Measurements from ENCODE around the gene SNED1.

SNED1 gene

GRCh38 chr2:241091201-241091600, 92.8 kb downstream of the SNED1 start:
- TF ChIP-seq CTCF (conservative IDR thresholded peaks at IDR 0.05), result no peak
- H3K27ac ChIP-seq, result peak overlapping the region; percentile 99

GRCh38 chr2:241091734-241092445, 93.5 kb downstream of the SNED1 start:
- no peak for TF ChIP-seq CTCF (conservative IDR thresholded peaks at IDR 0.05)
- H3K27ac ChIP-seq, result peak overlapping the region; percentile 99

GRCh38 chr2:241092677-241093076, 94.3 kb downstream of the SNED1 start:
- TF ChIP-seq CTCF (conservative IDR thresholded peaks at IDR 0.05), result no peak
- H3K27ac ChIP-seq, result peak overlapping the region; percentile 99

GRCh38 chr2:241093133-241093781, 94.8 kb downstream of the SNED1 start:
- peak overlapping the region; percentile 99 for H3K27ac ChIP-seq

GRCh38 chr2:241094172-241094571, 95.8 kb downstream of the SNED1 start:
- peak overlapping the region; percentile 99 for H3K27ac ChIP-seq
- TF ChIP-seq CTCF (conservative IDR thresholded peaks at IDR 0.05), result no peak

GRCh38 chr2:241094924-241095420, 96.6 kb downstream of the SNED1 start:
- no peak for TF ChIP-seq CTCF (conservative IDR thresholded peaks at IDR 0.05)
- peak overlapping the region; percentile 99 for H3K27ac ChIP-seq

- no peak for TF ChIP-seq CTCF (conservative IDR thresholded peaks at IDR 0.05)
- peak overlapping the region; percentile 99 for H3K27ac ChIP-seq
These were observed 97.3 kb downstream of the SNED1 start for GRCh38 chr2:241095594-241096290.
